Karpas-422 (cell line): Measurements from ENCODE around the gene PTPN14. TPM values are rescaled to one million over a fixed set of nuclear protein-coding genes. Genes with fewer than 3 reads are reported as not detected.
"Not testable (repeated sequence)": the region's sequence is repeated elsewhere in the genome, so short reads cannot be mapped to it uniquely, and the experiment has no call there.

Source experiments
- DNase-seq: peaks from one replicate; pipeline ENCODE4 v3.0.0-alpha.2; 2015
- H2AFZ ChIP-seq: fragments of 200-600 bp; sonication (generic); 2 replicates; pipeline ENCODE4 v1.6.1; 2014; ENCODE audit warnings: antibody characterized with exemption, low read length, mixed read lengths
- H3K27ac ChIP-seq: fragments of 200-600 bp; sonication (generic); 2 replicates; pipeline ENCODE4 v1.5.1; 2014; ENCODE audit warnings: mild to moderate bottlenecking, low read length, moderate library complexity
- H3K27me3 ChIP-seq: fragments of 200-600 bp; sonication (generic); 2 replicates; pipeline ENCODE4 v1.6.1; 2014; ENCODE audit warnings: low read length, mixed read lengths
- H3K36me3 ChIP-seq: fragments of 200-600 bp; sonication (generic); 2 replicates; pipeline ENCODE4 v1.6.1; 2014; ENCODE audit warnings: low read length, mixed read lengths; ENCODE audit not compliant: insufficient read depth
- H3K4me1 ChIP-seq: fragments of 200-600 bp; sonication (generic); 2 replicates; pipeline ENCODE4 v1.6.1; 2014; ENCODE audit warnings: mild to moderate bottlenecking, low read length, mixed read lengths
- H3K4me2 ChIP-seq: fragments of 200-600 bp; sonication (generic); 2 replicates; pipeline ENCODE4 v1.6.1; 2014; ENCODE audit warnings: low read length, low read depth, mild to moderate bottlenecking; ENCODE audit not compliant: poor library complexity, severe bottlenecking
- H3K4me3 ChIP-seq: fragments of 200-600 bp; sonication (generic); 2 replicates; pipeline ENCODE4 v1.5.1; 2014; ENCODE audit warnings: mild to moderate bottlenecking, antibody characterized with exemption, low read length, mixed read lengths
- H3K79me2 ChIP-seq: fragments of 200-600 bp; sonication (generic); 2 replicates; pipeline ENCODE4 v1.6.1; 2014; ENCODE audit warnings: mild to moderate bottlenecking, low read length, mixed read lengths
- H3K9ac ChIP-seq: fragments of 200-600 bp; sonication (generic); 2 replicates; pipeline ENCODE4 v1.6.0; 2014; ENCODE audit warnings: low read length
- H3K9me2 ChIP-seq: fragments of 200-600 bp; sonication (generic), shearing (Covaris generic); replicated peaks from 2 replicates; pipeline ENCODE4 v1.6.0; 2014; ENCODE audit warnings: mild to moderate bottlenecking, low read length, moderate library complexity; ENCODE audit not compliant: insufficient read depth
- H3K9me3 ChIP-seq: fragments of 300-700, 200-600 bp; sonication (generic); 2 replicates; pipeline ENCODE4 v1.6.1; 2014; ENCODE audit warnings: low read length, mixed read lengths
- H4K20me1 ChIP-seq: fragments of 200-600 bp; sonication (generic); 2 replicates; pipeline ENCODE4 v1.6.1; 2014; ENCODE audit warnings: mild to moderate bottlenecking, antibody characterized with exemption, low read length, low read depth; ENCODE audit not compliant: insufficient read depth
- total RNA-seq: library from RNA; depleted of rRNA; stranded (reverse); fragments of >200 nt; shearing (Covaris generic); gene quantifications from 2 replicates; pipeline ENCODE4 v1.2.3, GENCODE V29; 2014; ENCODE audit warnings: low replicate concordance

The PTPN14 gene
- total RNA-seq, 1 experiment from 2014 or later = 0.56 TPM

- no peak overlapping the region for H3K4me3 ChIP-seq
- H3K4me1 ChIP-seq = peaks cover 13% of the 10 kb centered on the region
- no peaks in the 10 kb centered on the region for H3K9me3 ChIP-seq
- H4K20me1 ChIP-seq = no peaks in the 10 kb centered on the region
- DNase-seq = no peak
- no peak overlapping the region for H2AFZ ChIP-seq
- H3K4me2 ChIP-seq = no peak overlapping the region
- no peak overlapping the region for H3K27ac ChIP-seq
- no peaks in the 10 kb centered on the region for H3K9me2 ChIP-seq
- H3K79me2 ChIP-seq = no peaks in the 10 kb centered on the region
- no peak overlapping the region for H3K9ac ChIP-seq
- no peaks in the 10 kb centered on the region for H3K36me3 ChIP-seq
- H3K27me3 ChIP-seq = 0 out of 2 replicates have a peak, but pooled peaks cover 2% of the 10 kb centered on the region
Measured at GRCh38 chr1:214524824-214525223, 26.6 kb downstream of the PTPN14 start.

- H3K4me1 ChIP-seq = peaks cover 16% of the 10 kb centered on the region
- H3K27ac ChIP-seq = no peak overlapping the region
- no peaks in the 10 kb centered on the region for H3K79me2 ChIP-seq
- no peaks in the 10 kb centered on the region for H3K9me2 ChIP-seq
- H3K4me2 ChIP-seq = no peak overlapping the region
- no peak overlapping the region for H3K9ac ChIP-seq
- H2AFZ ChIP-seq = no peak overlapping the region
- no peak for DNase-seq
- H3K36me3 ChIP-seq = no peaks in the 10 kb centered on the region
- no peaks in the 10 kb centered on the region for H3K9me3 ChIP-seq
- H4K20me1 ChIP-seq = no peaks in the 10 kb centered on the region
- H3K4me3 ChIP-seq = no peak overlapping the region
- 0 out of 2 replicates have a peak, but pooled peaks cover 2% of the 10 kb centered on the region for H3K27me3 ChIP-seq
Measured at GRCh38 chr1:214523124-214523824, 28.1 kb downstream of the PTPN14 start.

- DNase-seq, H3K79me2 ChIP-seq, H3K9me2 ChIP-seq, H3K9me3 ChIP-seq, H3K27me3 ChIP-seq, H4K20me1 ChIP-seq, H3K4me2 ChIP-seq, H3K27ac ChIP-seq, H3K4me3 ChIP-seq, H2AFZ ChIP-seq, H3K9ac ChIP-seq, H3K36me3 ChIP-seq: not testable (repeated sequence)
- H3K4me1 ChIP-seq = peaks cover 20% of the 10 kb centered on the region
Measured at GRCh38 chr1:214521458-214521857, 29.9 kb downstream of the PTPN14 start.

- no peak overlapping the region for H2AFZ ChIP-seq
- 0 out of 2 replicates have a peak, but pooled peaks cover 2% of the 10 kb centered on the region for H3K27me3 ChIP-seq
- no peak overlapping the region for H3K9ac ChIP-seq
- H3K4me2 ChIP-seq = no peak overlapping the region
- no peaks in the 10 kb centered on the region for H3K36me3 ChIP-seq
- H4K20me1 ChIP-seq = no peaks in the 10 kb centered on the region
- H3K9me2 ChIP-seq = no peaks in the 10 kb centered on the region
- no peak for DNase-seq
- H3K4me3 ChIP-seq = no peak overlapping the region
- no peaks in the 10 kb centered on the region for H3K9me3 ChIP-seq
- H3K4me1 ChIP-seq = peaks cover 24% of the 10 kb centered on the region
- no peaks in the 10 kb centered on the region for H3K79me2 ChIP-seq
- H3K27ac ChIP-seq = no peak overlapping the region
Measured at GRCh38 chr1:214520544-214521165, 30.7 kb downstream of the PTPN14 start.

GRCh38 chr1:214518361-214518760, 33.0 kb downstream of the PTPN14 start:
- H3K9me3 ChIP-seq = no peaks in the 10 kb centered on the region
- H4K20me1 ChIP-seq = no peaks in the 10 kb centered on the region
- no peak overlapping the region for H2AFZ ChIP-seq
- no peaks in the 10 kb centered on the region for H3K36me3 ChIP-seq
- no peak overlapping the region for H3K9ac ChIP-seq
- H3K27ac ChIP-seq = no peak overlapping the region
- no peaks in the 10 kb centered on the region for H3K79me2 ChIP-seq
- H3K4me2 ChIP-seq = no peak overlapping the region
- no peak for DNase-seq
- no peak overlapping the region for H3K4me3 ChIP-seq
- no peaks in the 10 kb centered on the region for H3K9me2 ChIP-seq
- 0 out of 2 replicates have a peak, but pooled peaks cover 2% of the 10 kb centered on the region for H3K27me3 ChIP-seq
- peaks cover 24% of the 10 kb centered on the region for H3K4me1 ChIP-seq

- H3K4me2 ChIP-seq = no peak overlapping the region
Measured at GRCh38 chr1:214516434-214517326, 34.7 kb downstream of the PTPN14 start.

GRCh38 chr1:214515544-214516433, 35.6 kb downstream of the PTPN14 start:
- H3K4me3 ChIP-seq = no peak overlapping the region
- no peak overlapping the region for H3K27ac ChIP-seq
- H3K9me3 ChIP-seq = no peaks in the 10 kb centered on the region
- H2AFZ ChIP-seq = no peak overlapping the region; the same call in 1 of the 2 replicates
- H3K27me3 ChIP-seq = no peaks in the 10 kb centered on the region
- H4K20me1 ChIP-seq = no peaks in the 10 kb centered on the region
- H3K9ac ChIP-seq = 0 out of 2 replicates have a peak overlapping the region, but pooled peaks have one; percentile 10
- no peaks in the 10 kb centered on the region for H3K36me3 ChIP-seq
- no peaks in the 10 kb centered on the region for H3K9me2 ChIP-seq
- H3K4me2 ChIP-seq = no peak overlapping the region
- peaks cover 24% of the 10 kb centered on the region for H3K4me1 ChIP-seq
- DNase-seq = no peak
- no peaks in the 10 kb centered on the region for H3K79me2 ChIP-seq

More at GRCh38 chr1:214516434-214517326, 34.7 kb downstream of the PTPN14 start:
- Histone ChIP-seq H3K9me2 (no peaks in the 10 kb centered on the region), H3K79me2 (no peaks in the 10 kb centered on the region), H2AFZ (no peak overlapping the region), H3K27me3 (no peaks in the 10 kb centered on the region), H4K20me1 (no peaks in the 10 kb centered on the region), H3K36me3 (no peaks in the 10 kb centered on the region), H3K4me3 (no peak overlapping the region), H3K27ac (no peak overlapping the region), H3K9me3 (no peaks in the 10 kb centered on the region), H3K4me1 (peaks cover 24% of the 10 kb centered on the region), H3K9ac (no peak overlapping the region)
- no peak for DNase-seq
